T-helper 1 cell treated with Interleukin-12 subunit alpha and Interleukin-12 subunit beta and Interleukin-4 antibody, amounts not matched to agents 30 ng/mL and 1 ng/mL, for 36 hours (primary cell): ENCODE data around the gene ANXA6. TPM values are rescaled to one million over a fixed set of nuclear protein-coding genes. Genes with fewer than 3 reads are reported as not detected.

Experiments used
- intact Hi-C: fragments of 100-400 bp; cut with micrococcal nuclease; formaldehyde crosslinking; loops from one replicate; pipeline ENCODE4 v1.15.1; 2024
- total RNA-seq: library from RNA; stranded (reverse); gene quantifications from 2 replicates; pipeline ENCODE4 v1.2.3, GENCODE V29; 2022

ANXA6 gene
- total RNA-seq, 1 donor from 2014 or later, result 470 TPM

DNA sequence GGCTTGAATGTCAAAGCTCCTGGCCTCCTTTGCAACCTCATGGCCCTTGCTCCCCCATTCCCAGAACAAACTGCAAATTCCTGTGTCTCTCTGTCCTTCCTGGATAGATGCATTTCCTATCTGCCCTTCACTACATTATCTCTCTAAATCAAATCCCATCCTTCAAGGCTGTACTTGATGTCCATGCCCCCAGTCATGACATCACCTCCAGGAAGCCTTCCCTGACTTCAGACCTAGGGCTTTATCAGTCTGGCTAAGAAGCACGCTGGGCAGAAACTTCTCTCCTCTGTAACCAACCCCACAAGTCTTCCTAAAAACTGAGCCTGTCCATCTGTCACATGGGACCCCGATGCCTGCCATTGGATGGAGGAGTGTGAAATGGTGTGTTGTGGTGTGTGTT lies 51.1 kb downstream of the ANXA6 start:
- intact Hi-C loops, result no loop called here

DNA sequence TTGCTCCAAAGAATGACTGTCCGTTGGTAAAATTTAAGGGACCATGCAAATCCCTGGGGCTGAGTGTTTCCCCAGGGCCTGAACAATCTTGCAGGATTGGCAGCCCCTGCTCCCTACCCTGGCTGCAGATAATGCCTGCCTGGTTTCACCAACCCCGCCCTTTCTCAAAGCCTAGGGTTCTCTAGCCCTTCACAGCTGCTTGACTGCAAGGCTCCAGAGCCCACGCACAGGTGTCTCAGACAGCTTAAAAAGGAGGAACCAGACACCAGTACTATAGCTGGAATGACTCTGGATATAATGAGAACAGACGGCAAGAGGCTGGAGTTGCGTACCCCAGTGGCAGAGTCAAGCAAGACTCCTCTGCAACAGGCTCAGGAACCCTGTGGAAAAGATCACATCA lies 51.5 kb downstream of the ANXA6 start:
- intact Hi-C loops, result no loop called here

DNA sequence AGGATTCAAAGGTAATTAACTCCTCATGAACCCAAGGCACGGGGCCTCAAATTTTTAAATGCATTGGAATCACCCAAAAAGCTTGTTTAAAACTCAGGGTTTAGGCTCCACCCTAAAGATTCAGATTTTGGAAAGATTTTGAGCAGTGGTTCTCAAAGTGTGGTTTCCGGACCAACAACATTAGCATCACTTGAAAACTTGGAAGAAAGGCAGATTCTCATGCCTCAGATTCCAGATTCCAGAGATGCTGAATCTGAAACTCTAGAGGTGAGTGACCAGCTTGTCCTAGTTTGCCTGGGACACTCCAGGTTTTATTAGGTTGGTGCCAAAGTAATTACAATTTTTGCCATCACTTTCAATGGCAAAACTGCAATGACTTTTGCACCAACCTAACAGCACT lies 52.0 kb downstream of the ANXA6 start:
- intact Hi-C loops, result no loop called here

DNA sequence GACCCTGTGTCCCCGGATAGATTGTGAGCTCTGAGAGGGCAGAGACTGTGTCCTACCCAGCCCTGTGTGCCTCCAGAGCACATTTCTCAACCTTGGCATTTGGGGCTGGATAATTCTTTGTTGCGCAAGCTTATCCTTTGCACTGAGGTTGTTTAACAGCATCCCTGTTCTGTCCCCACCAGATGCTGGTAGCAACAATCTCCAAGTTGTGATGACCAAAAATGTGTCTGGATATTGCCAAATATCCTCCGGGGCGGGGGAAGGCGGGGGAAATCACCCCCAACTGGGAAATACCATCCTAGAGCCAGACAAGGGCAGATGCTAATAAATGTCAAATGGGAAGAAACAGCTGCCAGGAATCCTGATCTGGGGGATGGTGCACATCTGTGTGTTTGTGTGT lies 52.8 kb downstream of the ANXA6 start:
- intact Hi-C loops, result no loop called here

DNA sequence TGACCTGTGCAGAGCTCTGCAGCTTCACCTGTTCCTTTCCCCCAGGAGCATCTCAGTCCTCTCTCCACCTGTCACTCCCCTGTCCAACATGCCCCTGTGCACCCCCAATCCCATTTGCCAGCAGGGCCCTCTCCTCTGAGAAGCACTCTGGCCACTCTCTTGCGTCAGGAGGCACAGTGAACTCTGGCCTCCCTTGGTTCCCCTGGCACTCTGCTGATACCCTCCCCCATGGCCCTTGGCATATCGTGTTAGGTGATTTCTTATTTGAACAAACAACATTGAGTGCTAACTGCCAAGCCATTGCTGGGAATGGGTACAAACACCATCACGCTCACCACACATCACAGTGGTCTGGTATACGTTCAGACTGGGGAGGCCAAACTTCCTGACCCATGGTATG lies 55.8 kb downstream of the ANXA6 start:
- intact Hi-C loops, result no loop called here

DNA sequence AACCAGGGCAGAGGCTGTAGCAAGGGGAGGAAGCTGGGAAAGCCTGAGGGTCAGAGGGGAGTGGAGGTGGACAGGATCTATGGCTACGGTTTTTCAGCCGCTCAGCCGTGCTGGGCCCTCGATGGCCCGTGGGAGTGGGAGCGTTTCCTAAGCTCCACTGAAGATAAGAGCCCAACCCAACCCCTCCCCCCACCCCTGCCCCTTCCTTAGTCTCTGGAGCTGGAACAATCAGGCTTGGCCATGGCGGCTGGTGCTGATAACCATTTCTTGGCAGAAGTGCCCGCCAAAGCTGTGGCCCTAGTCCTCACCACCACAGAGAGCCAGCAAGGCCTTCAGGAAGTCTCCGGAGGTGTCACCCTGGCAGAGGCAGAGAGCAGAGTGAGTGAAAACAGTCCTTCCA lies 56.4 kb downstream of the ANXA6 start:
- intact Hi-C loops, result no loop called here

DNA sequence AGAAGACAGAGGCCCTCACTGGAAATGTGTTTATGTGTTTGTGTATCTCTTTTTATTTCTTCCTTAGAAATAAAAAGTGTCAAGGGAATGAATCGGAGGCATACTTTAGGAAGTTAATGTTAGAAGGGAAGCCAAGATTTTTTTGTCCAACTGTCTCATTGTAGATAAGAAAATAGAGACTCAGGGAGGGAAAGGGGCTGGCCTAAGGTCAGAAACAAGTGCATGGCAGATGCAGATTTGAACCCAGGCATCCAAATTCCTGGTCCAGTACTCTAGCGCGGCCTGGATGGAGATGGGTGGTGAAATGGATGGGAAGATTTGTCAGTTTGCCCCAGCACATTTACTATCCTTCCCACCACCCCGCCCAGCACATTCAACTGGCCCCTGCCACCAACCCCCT lies 56.9 kb downstream of the ANXA6 start:
- intact Hi-C loops, result no loop called here

DNA sequence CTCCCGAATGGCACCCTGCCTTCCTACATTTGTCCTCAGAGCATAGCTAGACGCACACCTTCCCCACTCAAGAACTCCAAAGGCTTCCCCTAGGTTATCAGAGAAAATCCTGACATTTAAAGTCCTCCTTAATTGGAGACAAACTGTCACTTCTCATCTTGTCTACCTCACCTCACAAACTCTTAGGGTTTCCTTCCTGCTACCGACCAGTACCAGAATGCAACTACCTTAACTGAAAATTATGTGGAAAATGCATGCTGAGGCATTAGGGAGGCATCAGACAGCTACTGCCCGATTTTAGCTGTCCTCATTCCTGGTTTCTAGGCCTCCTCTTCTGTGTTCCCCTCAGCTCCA lies 58.8 kb downstream of the ANXA6 start:
- intact Hi-C loops, result no loop called here

DNA sequence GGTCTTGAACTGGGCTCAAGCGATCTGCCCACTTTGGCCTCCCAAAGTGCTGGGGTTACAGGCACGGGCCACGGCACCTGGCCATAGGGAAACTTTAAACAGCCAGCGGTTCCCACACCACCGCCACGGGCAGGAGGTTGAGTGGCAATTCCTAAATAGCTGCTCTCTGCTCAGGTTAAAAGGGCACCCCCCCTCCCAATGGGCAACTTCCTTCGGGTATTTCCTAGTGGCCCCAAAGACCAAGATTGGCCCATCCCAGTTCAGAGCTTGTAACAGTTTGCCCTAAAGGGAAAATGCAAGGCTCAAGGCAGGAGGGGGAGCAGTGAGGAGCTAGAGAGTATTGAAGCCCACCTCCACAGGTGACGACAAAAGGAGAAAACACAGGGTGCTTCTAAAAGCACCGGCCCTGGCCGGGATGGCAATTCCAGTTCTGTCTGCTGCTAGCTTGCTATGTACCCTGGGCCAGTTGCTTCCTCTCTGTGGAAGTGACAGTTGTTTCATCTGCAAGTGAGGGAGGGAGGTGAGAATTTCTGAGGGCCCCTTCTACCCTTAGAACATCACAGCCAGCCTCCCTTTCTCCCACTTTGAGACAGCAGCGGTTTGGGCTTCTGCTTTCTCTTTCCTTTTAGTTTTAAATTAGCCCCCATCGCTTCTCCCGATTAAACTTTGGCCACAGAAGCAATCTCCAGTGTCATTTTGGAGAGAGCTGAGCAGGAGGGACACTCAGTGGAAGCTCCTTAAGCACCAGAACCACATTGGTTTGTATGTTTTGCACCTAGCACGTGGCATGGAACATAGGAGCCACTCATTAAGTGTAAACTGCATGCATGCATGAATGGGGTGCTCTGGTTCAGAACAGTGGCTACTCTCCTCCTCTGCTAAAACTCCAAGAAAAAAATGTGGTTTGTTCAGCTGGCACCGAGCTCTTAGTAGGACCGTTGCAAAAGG lies 59.5 kb downstream of the ANXA6 start:
- intact Hi-C loops, result no loop called here

DNA sequence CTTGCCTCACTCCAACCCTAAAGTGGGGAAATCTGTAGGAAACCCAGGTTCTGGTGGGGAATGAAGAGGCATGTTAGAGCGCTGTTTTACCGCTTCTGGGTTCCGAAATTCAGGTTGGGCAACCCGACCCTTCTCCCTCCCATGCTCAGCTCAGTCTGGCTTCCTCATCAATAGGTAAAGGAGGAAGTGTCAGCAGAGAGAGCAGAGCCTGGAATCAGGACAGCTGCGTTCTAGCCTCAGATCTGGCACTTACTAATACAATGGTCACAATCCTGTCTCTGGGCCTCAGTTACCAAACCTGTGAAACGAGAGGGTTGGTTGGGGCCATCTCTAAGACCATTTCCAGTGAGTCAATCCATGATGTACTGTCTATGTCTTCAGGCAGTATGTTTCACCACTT lies 60.5 kb downstream of the ANXA6 start:
- intact Hi-C loops, result no loop called here

DNA sequence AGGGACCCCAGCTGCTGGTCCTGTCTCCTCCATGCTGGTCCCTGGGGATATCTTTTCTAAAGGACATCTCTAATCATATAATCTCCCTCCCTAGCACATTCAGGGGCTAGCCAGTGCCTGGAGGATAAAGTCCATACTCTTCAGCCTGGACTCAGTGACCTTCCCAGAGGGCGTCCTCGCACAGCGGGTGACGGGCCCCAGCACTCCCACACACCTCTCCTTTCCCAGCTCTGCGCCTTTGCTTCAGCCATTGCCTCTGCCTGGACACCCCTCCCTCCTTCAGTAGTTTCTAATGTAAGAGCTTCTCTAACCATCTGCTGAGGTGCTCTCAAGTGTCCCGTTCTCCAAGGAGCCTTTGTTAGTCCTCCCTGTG lies 61.6 kb downstream of the ANXA6 start:
- intact Hi-C loops, result no loop called here

DNA sequence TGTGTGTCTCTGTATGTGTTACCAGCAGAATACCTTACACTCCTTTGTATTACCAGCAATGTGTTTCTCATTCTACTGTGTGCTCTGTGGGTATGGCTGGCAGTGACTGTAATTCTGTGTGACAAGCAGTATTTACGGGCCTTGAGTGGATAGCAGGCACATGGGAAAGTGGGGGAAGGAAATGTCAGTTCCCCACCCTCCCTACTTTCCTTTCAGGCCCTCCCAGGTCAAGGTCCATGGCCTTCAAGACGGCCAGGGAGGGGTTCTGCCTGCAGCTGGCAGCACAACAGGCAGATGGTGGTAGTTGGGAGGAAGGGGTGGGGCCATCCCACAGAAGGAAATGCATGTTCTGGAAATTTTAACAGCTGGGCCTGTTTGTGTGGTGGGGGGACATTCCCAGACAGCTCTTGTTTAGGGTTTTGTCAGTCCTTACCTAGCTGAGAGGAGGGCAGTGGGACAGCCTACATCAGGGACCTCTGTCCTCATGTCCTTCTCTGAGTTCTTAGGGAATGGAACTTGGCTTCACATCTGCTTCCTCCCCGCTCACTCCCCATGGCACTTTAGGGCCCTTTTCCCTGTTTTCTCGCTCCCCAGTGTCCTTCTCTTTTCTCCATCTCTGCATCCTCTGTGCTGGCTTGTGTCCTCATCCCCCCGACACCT lies 62.1 kb downstream of the ANXA6 start:
- intact Hi-C loops, result loop anchor here (2.0 kb wide), 1 partner anchor 15 kb away; the partner anchor contains the start of gene TNIP1

DNA sequence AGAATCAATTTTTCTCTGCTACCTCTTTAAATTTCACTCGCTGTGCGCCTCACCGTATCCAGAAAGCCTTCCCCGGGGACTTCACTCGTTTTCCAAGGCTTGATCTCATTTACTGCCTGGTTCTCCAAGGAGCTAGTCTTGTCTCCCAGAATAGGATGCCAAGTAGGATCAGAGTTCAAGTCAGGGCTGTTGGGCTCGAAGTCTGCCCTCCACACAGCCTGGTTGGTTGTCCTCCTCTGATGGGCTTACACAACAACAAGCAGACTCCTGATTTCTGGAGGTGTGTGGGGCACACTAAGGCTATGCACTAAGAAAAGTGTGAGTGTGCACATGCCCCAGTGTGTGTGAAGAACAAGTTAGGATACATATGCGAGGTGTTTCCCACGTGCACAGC lies 62.7 kb downstream of the ANXA6 start:
- intact Hi-C loops, result loop anchor here (1.0 to 2.0 kb wide), 2 partner anchors 14 to 62 kb away; partner anchors contain the start of genes ANXA6 and TNIP1

DNA sequence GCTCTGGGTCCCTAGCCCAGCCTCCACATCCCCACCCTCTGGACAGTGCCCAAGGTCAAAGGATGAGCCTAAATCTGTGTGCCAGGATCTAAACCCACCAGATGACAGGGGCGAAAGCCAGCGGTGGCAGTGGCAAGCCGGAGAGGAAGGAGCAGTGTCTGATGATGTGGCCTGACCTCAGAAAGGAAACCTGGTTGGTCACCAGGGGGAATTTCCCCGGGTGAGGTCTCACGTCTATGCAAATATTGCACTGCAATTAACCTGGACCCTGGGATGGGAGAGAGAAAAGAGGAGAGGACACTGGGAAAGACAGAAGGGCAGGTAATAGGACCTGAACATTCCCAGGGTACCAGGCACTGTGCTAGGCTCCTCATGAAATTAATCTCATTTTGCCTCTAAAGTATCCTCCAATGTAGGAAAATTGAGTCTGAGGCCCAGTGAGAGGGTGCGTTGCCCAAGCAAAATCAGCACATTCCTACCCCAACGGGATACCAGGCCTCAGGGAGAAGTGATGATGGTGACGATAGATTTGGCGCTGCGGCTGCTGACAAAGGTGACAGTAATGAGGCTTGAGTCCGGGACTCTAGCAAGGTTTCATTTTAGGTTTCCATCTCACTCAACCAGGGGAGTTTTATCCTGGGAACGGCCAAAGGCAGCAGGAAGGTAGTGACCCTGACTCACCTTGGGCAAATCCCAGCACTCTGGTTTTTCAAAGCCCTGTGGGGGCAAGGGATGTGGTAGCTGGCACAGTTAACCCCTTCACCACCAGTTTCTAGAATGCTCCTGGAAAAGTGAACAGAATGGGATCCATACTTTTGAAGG lies 63.3 kb downstream of the ANXA6 start:
- intact Hi-C loops, result loop anchor here (1.0 to 2.0 kb wide), 2 partner anchors 13 to 63 kb away; partner anchors contain the start of genes ANXA6 and TNIP1

DNA sequence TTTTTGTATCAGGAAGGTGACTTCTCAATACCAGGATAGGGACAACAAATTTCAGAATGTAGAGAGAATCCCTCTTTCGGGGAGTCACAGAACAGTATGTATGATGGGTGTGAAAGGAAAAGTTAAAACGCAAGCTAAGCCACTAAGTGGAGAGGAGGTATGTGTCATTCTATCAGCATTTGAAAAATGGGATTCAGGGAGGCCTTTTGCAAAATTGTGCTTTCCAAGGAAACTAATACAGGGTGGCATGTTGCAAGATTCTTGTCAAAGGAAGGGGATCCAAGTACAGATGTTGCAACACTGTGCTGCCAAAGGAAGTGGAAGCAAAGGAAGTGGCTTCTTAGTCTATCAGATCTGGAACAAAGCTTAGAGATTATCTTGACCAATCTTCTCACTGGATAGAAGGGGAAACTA lies 64.1 kb downstream of the ANXA6 start:
- intact Hi-C loops, result loop anchor here (1.0 kb wide), 1 partner anchor 8 kb away; no protein-coding TSS in a partner anchor

DNA sequence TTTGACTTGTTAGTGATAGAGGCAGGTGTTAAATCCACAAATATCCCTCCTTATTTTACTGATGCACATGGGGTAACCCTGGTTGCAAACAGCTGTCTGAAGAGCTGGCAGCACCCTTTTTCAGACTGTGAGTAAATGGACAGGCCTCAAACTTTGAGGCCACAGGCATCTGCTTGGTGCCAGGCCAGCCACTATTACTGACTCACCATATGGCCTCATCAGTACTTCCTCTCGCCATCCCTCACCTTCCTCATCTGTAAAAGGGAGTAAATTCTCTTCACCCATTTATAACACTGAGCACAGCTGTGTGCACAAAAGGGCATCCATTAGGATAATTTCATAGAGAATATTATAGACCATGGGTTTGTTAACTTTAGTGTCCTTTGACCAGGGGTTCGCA lies 64.8 kb downstream of the ANXA6 start:
- intact Hi-C loops, result loop anchor here (1.0 kb wide), 1 partner anchor 7 kb away; no protein-coding TSS in a partner anchor

DNA sequence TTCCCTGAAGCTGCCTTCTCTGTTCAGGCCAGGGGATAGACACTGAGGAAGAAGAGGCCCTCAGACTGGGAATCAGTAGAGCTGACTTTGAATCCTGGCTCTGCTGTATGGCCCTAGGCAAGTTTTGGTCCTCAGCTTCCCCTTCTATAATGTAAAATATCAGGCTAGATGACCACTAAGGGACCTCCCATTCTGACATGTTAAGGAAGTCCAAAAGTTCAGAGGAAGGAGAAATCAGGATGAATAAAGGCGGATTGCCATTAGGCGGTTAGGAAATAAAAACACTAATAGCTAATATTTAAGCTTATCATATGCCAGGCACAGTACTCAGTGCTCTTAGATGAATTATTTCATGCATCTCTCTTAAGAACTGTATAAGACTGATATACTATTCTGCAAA lies 67.9 kb downstream of the ANXA6 start:
- intact Hi-C loops, result loop anchor here (10.0 kb wide), 2 partner anchors 735 to 1745 kb away; partner anchors contain the start of genes GRPEL2 and TCOF1

DNA sequence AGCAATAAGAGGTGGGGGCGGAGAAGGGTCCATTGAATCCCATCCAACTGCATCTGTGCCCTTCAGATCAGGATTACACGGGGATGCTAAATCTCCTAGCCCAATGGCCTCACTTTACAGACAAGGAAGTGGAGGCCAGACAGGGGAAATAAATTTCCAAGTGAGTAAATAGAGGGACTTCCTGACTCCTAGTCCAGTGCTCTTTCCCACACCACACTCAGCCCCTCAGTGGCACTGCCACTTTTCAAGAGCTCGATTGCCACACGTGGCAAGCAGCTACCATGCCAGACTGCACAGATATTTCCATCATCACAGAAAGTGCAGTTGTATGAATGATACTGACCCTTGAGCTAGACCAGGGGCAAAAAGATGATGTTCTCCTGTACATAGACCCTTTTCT lies 68.6 kb downstream of the ANXA6 start:
- intact Hi-C loops, result loop anchor here (10.0 kb wide), 2 partner anchors 734 to 1744 kb away; partner anchors contain the start of genes GRPEL2 and TCOF1

DNA sequence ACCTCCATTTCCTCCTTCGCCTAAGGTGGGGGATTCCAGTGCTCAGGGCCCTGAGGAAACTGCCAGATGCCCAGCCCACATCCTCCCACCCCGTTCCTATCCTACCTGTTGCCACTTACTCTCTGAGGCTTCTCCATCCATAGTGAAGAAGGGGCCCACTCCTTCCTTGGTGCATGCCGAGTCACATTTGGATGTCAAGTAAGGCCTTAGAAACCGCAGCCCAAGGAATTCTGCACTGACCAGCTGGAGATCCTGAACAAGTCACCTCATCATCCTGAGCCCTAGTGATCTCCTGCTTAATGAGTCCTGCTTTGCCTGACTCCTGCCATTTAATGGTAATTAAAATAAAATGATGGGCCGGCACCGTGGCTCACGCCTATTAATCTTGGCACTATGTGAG lies 70.1 kb downstream of the ANXA6 start:
- intact Hi-C loops, result loop anchor here (1.0 to 10.0 kb wide), 6 partner anchors 9 to 1743 kb away; partner anchors contain the start of genes CD74, GRPEL2, RPS14 and TCOF1

DNA sequence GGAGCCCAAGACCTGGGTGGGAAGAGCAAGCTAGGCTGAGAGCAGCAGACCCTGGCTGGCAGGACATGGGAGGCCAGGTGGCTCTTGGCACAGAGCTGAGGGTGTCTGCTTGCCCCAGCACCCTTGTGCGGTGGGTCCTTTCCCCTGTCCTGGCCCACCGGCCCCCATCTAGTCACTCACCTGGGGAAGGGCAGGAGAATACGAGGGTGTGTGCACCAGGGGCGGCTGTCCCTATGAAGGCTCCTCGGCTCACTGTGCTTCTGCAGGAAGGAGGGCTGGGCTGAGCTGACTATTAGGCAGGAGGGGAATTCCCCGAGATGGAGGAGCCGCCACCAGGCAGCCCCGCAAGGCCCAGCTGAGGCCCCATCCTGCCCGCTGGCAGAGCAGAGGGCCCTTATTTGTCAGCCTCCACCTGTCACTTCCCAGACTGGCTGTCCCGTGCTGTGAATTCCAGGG lies 70.6 kb downstream of the ANXA6 start:
- intact Hi-C loops, result loop anchor here (1.0 to 10.0 kb wide), 6 partner anchors 9 to 1742 kb away; partner anchors contain the start of genes CD74, GRPEL2, RPS14 and TCOF1
